GM18498 (cell line): Measurements from ENCODE around the gene IQCK.

Source experiments
- ATAC-seq: cut with Tn5 transposase; IDR thresholded peaks from one replicate; pipeline ENCODE4 v1.9.1; 2021; ENCODE audit warnings: mild to moderate bottlenecking, moderate library complexity; ENCODE audit not compliant: unreplicated experiment

IQCK gene

GRCh38 chr16:19753815-19754643 is 36.0 kb downstream of the IQCK start:
- no peak for ATAC-seq

DNA sequence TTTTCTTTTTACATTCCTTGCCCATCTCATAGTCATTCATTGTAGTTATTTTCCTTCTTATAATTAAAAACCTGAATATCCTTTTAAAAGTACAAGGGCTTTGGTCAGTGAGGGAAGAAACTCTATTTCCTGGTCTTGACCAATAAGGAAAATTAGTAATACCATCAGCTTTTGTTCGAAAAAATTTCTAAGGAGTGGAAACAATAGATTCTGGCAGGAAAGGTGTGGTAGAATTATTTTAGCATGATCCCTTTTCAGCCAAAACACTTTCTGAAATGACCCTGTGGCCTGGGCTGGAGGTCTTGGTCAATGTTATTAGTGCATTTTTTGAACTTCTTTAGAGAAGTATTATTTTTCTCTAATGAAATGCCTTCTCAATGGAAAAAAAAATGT is 36.6 kb downstream of the IQCK start:
- ATAC-seq = no peak

DNA sequence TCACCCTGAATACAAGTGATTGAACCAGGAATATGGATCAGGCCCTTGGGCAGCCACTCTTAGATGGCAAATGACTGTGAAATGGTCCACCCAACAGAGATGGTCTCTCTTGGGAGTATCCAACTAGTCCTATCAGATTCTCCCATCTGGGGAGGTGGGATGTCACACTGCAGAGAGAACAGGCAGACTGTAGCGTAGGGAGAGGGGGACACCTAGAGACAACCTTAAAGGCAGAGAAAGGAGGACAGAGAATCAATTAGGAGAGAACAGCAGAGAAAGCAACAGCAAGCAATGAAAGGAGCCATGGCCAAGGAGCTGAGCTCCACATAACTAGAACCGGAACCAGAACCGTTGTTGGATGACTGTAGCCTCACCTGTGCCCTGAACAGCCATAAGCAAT is 37.2 kb downstream of the IQCK start:
- no peak for ATAC-seq

- no peak for ATAC-seq
Measured at GRCh38 chr16:19757026-19757425, 39.0 kb downstream of the IQCK start.

DNA sequence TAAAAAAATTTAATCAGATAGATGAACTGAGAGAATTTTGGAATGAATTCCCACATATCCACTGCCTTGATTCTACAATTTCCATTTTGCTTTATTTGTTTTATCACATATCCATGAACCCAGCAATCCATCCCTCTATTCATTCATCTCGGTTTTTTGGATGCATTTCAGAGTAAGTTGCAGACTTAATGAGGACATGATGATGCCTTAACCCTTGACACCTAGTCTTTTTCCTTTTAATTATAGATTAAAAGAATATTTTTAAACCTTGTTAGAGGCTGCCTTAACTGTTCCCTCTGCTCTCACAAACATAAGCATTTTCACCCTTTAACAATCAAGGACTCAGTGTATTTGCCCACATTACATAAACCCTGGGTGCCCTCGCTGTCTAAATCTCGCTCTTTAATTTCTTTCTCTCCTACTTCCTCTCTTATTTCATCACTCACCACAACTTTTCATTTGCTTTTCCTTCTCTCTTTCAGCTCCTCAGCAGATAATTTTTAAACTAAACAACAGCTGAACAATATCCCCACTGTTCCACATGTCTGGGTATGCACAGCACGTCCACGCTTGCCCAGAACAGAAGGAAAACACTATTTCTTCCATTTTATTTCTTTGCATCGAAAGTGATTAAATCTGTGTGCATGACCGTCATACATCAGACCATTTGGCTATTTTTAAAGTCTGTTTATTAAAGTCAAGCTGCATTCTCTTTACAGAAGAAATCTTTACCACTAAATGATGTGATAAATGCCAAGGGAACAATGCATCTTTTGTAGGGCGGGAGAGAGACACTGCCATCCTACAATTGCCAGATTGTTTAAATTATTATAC is 39.9 kb downstream of the IQCK start:
- no peak for ATAC-seq

- no peak for ATAC-seq
Measured at GRCh38 chr16:19760356-19761060, 42.4 kb downstream of the IQCK start.

GRCh38 chr16:19765860-19766553 is 47.9 kb downstream of the IQCK start:
- no peak for ATAC-seq

GRCh38 chr16:19766554-19766884 is 48.4 kb downstream of the IQCK start:
- no peak for ATAC-seq

GRCh38 chr16:19766988-19767387 is 48.9 kb downstream of the IQCK start:
- no peak for ATAC-seq

DNA sequence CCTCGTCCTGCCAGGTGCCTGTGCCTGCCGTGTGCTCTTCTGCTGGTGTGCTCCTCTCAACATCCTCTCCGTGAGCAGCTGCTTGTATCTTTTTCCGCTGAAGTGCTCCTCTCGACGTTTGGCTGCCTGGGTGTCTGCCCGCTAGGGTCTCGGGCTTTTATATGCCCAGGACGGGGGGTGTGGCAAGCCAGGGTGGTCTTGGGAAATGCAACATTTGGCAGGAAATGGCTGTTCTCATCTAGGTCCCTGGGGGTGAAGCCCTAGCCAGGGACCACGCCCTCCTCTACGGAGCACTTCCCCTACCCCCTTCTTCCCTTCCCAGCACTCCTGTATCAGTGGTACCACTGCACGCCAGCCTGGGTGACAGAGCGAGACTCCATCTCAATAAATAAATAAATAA is 49.4 kb downstream of the IQCK start:
- no peak for ATAC-seq

DNA sequence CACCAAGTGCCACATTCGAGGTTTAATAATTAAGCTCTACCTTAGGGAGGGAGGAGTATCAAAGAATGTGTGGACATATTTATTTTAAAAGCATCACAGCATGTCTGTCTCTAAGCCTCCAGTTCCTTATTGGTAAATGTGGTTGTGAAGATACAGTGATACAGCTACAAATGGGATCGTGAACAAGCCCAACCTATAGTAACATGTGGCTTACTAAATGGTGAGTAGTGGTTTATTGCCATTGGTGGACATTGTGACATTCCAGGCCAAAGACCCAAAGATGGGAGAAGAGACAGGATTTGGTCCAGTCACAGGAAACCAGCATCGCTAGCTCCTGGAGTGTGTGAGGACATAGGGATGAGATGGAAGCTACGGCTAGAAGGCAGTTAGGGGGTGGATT is 51.2 kb downstream of the IQCK start:
- no peak for ATAC-seq

- no peak for ATAC-seq
Measured at GRCh38 chr16:19771040-19771439, 53.0 kb downstream of the IQCK start.

GRCh38 chr16:19771796-19772195 is 53.7 kb downstream of the IQCK start:
- ATAC-seq = no peak

GRCh38 chr16:19774024-19774423 is 56.0 kb downstream of the IQCK start:
- no peak for ATAC-seq

- ATAC-seq = no peak
Measured at GRCh38 chr16:19776147-19776546, 58.1 kb downstream of the IQCK start.

DNA sequence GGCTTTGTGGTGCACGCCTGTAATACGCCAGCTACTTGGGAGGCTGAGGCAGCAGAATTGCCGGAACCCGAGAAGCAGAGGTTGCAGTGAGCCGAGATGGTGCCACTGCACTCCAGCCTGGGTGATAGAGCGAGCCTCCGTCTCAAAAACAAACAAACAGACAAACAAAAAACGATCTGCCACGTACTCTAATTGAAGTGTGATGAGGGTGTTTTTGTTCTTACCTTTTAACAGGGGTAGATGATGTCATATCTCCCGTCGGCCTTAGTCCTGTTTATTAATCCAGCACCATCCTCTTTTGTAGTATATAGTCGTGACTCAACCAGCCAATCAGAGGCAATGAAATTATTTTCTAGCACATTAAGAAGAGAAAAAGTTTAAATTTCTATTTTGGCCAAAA is 58.5 kb downstream of the IQCK start:
- no peak for ATAC-seq

GRCh38 chr16:19780321-19780720 is 62.2 kb downstream of the IQCK start:
- no peak for ATAC-seq

GRCh38 chr16:19781226-19781625 is 63.2 kb downstream of the IQCK start:
- no peak for ATAC-seq

DNA sequence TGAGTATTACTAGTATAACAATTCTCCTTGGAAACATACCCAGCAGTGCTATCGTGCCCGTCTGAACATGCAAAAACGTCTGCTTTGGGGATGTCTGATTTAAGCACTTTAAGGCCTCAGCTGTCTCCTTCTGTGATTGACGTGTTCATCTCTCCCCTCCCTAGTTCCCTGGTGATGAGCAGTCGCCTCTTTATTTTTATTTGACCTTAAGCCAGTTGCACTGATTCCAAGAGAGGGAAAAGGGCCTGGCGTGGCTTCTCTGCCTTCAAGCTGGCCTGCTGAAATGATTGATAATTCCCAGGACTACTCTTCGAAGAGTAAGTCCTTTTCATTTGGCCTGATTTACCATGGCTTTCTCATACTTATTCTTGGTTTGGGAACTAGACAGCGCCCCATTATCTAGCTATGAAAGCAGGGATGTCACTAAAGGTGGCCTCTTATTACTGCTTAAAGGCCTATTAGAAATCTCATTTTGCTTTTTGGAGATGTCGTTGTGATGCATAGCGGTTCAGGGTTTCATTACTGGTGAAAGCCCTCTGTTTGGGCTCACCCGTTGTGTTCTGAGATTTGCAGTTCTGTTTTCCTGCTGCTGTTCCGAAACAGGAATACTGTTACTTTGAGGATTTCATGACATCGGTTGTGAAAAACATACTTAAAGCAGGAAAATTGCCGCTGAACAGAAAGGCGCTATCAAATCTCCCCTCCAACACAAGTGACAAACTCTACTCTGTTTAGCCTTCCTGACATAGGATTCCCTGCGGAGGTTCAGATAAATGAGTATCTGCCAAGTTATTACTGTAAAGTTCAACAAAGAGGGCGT is 65.5 kb downstream of the IQCK start:
- no peak for ATAC-seq

DNA sequence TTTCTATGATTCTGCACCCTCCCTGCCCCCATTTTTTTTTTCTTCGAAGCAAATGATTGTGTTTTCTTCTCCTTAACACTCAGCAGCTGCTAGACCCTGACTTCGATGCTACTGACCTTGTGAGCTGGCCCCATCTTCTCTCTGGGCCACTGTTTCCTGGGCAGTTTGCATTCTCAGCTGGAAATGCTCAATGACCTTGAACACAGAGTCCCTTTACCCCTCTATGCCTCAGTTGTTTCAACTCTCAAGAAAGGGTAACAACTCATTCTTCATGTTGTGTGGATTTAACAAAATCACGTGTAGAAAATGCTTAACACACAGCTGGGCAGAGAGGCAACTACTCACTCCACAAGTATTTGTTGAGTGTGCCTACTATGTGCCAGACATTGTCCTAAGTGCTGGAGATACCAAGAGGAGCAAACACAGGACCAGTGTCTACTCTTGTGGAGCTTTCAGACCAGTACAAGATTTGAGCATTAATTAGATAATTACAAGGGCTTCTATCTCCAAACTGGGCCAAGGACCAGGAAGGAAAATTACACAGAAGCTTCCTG is 66.2 kb downstream of the IQCK start:
- ATAC-seq = no peak
